GM15510 (cell line): ENCODE data around the gene TRERF1.

Experiments
- POLR2A ChIP-seq: IDR thresholded peaks from 3 replicates; pipeline ENCODE4 v1.6.1; 2011; ENCODE audit warnings: borderline replicate concordance; ENCODE audit not compliant: insufficient read length; ENCODE audit errors: extremely low read depth

The TRERF1 gene

DNA sequence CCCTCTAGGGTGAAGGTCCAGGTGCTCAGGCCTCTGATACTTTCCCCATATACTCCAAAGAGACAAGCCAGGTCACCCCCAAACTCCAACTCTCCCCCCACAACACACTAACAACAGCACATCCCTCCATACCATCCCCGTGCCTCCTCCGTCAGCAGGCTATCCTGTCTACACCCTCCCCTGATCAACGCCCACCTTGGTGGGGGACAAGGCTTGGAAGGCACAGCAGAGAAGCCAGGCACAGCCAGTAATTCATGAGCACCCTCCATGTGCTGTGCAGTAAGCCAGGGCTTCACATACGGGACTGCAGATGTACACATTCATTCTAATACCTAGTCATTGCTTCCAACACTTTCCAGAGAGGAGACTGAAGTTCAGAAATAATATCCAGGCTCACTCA is 57.6 kb downstream of the TRERF1 start:
- TF ChIP-seq POLR2A, result no peak

GRCh38 chr6:42393339-42393738 is 58.4 kb downstream of the TRERF1 start:
- TF ChIP-seq POLR2A, result no peak

GRCh38 chr6:42392833-42393232 is 58.9 kb downstream of the TRERF1 start:
- no peak for TF ChIP-seq POLR2A

DNA sequence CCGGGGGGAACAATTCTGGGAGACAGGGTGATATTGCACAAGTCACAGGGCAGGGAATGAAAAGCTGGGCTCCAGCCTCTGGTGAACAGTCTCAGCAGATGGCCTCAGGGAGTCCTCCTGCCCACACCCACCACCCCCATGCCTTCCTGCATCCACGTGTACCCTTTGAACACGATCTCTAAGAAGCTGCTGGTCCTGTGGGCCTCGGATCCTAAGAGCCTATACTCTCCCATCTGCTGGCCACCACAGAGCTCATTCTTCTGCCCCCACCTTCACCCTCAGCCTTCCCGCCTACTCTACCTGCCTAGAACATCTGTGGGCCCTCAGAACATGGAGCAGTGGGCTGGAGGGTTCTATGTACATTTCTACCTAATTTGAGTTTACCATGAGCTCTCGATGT is 60.3 kb downstream of the TRERF1 start:
- no peak for TF ChIP-seq POLR2A

GRCh38 chr6:42390228-42390934 is 61.3 kb downstream of the TRERF1 start:
- TF ChIP-seq POLR2A, result no peak

DNA sequence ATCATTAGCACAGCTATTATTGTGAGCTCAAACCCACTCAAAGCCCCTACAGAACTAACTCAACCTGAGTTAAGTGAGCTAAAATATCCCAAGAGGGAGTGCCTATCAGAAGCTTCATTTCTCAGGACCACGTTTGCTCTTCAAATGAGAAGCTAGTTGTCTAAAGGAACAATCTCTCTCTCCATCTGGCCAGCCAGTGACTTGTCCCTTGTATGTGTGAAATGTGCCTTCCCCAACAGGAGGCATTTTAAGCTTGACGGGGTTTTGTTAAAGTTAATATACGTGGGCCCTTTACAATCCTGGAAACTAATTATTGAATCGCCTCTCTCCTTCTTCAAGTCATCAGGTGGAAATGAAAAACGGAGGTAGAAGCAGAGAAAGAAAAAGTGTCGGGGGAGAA is 62.0 kb downstream of the TRERF1 start:
- no peak for TF ChIP-seq POLR2A

DNA sequence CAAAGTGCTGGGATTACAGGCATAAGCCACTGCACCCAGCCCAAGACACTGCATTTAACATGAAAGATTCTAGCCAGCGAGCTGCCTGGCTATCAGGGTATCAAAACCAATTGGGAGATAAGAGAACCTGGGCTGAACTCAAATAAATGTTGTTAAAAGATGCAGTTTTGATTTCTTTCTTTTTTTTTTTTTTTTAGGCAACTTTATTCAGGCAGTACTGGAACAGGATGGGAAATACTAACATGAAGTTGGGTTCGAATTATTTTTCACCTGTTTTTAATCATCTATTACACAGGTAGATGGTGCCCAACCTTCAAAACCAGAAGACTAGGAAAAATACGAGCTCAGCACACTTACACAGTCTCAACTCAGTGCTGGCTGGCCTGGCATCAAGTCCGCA is 63.7 kb downstream of the TRERF1 start:
- no peak for TF ChIP-seq POLR2A

DNA sequence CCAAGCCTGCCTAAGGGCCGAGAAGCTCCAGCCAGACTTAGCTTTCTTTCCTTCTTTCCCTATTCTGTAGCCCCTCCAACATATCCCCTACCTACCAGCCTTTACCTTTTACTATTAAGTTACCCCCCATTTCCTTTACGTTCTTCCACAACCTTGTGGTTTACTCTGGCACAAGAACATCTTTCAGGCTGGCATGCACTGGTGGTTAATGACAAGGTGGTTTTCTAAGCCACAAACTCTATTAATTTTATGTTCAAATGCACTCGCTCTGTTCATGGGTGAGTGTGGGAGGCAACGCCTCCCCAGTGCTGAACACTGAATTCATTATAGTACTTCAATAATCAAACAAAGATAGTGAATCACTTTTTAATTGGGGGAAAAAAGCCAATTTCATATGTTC is 64.4 kb downstream of the TRERF1 start:
- no peak for TF ChIP-seq POLR2A

DNA sequence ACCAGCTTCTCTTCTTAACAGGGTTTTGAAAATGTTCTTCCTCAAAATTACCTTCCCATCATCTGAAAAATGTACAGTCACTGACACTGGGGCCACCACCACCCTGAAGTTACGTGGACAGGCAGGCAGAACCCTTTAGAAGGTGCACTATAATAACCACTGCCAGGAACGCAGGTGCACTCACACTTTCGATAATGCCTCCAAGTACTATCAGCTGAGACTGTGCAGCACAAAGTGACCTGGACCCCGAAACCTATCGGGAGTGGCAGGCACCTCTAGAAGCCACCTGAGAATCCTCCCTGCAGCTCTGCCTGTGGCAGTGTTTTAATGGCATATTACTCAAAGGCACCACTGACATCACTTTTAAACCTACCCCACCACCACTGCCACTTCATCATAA is 66.4 kb downstream of the TRERF1 start:
- TF ChIP-seq POLR2A, result no peak

DNA sequence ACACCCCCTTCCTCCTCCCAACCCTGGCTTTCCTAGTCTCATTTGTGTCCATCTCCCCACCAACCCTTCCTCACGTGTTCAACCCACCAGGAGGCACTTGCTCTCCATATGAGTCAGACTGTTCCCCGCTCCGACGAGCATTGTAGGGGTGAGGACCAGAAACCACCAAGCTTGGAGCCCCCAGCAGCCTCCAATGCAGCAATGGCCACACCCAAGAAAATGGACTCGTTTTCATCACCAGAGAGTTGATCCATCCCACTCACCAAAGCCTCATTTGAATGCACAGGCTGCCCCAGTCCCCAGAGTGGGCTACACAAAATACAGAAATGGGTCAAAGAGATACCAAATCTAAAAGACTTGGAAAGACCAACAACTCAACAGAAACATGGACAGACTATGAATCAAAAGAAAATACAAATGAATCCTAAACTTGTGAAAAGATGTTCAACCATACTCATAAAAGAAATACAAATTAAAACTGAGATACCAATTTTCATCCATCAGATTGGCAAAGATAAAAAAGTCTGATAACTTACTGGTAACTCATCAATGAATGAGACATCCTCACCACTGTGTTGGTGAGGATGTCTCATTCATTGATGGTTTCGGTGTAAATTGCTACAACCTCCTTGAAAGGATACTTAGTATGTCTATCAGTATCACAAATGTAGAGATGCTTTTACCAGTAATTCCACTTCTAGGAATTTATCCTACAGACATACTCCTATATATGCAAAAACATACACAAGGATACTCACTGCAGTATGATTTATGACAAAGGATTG is 68.1 kb downstream of the TRERF1 start:
- no peak for TF ChIP-seq POLR2A

- no peak for TF ChIP-seq POLR2A
These were observed 69.9 kb downstream of the TRERF1 start for GRCh38 chr6:42381850-42382249.

GRCh38 chr6:42380228-42380979 is 71.3 kb downstream of the TRERF1 start:
- TF ChIP-seq POLR2A, result no peak

- no peak for TF ChIP-seq POLR2A
These were observed 73.2 kb downstream of the TRERF1 start for GRCh38 chr6:42378536-42378935.

DNA sequence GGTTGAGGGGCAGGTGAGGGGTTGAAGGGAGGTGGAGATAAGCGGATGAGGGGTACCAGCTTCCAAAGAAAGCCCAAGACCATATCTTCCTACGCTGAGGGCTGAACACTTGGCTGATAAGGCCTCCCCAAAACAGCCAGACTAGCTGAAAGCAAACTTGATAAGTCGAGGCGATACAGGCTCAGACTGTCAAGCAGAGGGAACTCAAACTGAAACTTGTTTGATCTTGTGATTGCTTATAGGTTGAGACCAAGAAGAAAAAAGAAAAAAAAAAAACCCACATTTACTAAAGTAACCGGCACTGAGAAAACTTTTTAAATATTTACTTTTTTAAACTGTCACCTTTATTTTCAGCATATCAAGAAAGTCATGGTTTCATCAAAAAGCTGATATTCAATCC is 73.6 kb downstream of the TRERF1 start:
- TF ChIP-seq POLR2A, result no peak

GRCh38 chr6:42375007-42375635 is 76.6 kb downstream of the TRERF1 start:
- TF ChIP-seq POLR2A, result no peak
